Gastroesophageal sphincter (tissue), 4 donors: Measurements from ENCODE around the gene ACO1. TPM values are rescaled to one million over a fixed set of nuclear protein-coding genes. Genes with fewer than 3 reads are reported as not detected.

Experiments
- ATAC-seq: fragments of 150-250 bp; one replicate; pipeline ENCODE4 v1.9.1; 2016; ENCODE audit warnings: mild to moderate bottlenecking, moderate library complexity
- H3K27ac ChIP-seq, 4 donors: fragments of 200-600 bp; sonication (generic) in 3 of 4; 1 replicate in 3 of 4; 2 replicates in 1 of 4; pipeline ENCODE4 v1.5.1; 2016 to 2019
- H3K27me3 ChIP-seq: fragments of 200-600 bp; sonication (generic); one replicate; pipeline ENCODE4 v1.5.1; 2019
- H3K36me3 ChIP-seq, 2 donors: fragments of 200-600 bp; sonication (generic); one replicate each; pipeline ENCODE4 v1.5.1; 2019; ENCODE audit warnings: control low read depth in 1 of 2
- H3K4me1 ChIP-seq, 3 donors: fragments of 200-600 bp; sonication (generic); 1 replicate in 2 of 3; 2 replicates in 1 of 3; pipeline ENCODE4 v1.5.1; 2016 to 2019; ENCODE audit warnings: control low read depth in 2 of 3
- H3K4me3 ChIP-seq, 2 donors: fragments of 200-600 bp; sonication (generic); one replicate each; pipeline ENCODE4 v1.5.1; 2019; ENCODE audit warnings: mild to moderate bottlenecking in 1 of 2, moderate library complexity in 1 of 2
- H3K9me3 ChIP-seq, 3 donors: fragments of 200-600 bp; sonication (generic); one replicate each; pipeline ENCODE4 v1.5.1; 2017 to 2019; ENCODE audit warnings: control low read depth in 2 of 3
- CTCF ChIP-seq, 4 experiments: fragments of 200-600 bp in 2 of 4; fragments of 450-650 bp in 2 of 4; sonication (generic) in 1 of 4; IDR thresholded peaks; one replicate each; pipeline ENCODE4 v1.5.1; 2017 to 2019; ENCODE audit warnings: antibody characterized with exemption in 4 of 4, mild to moderate bottlenecking in 2 of 4, moderate library complexity in 2 of 4
- EP300 ChIP-seq: sonication (generic); formaldehyde crosslinking; IDR thresholded peaks from one replicate; pipeline ENCODE4 v1.6.1; 2017; ENCODE audit warnings: antibody characterized with exemption, mild to moderate bottlenecking
- POLR2A ChIP-seq, 2 donors: fragments of 450-650 bp; IDR thresholded peaks; one replicate each; pipeline ENCODE4 v1.6.1; 2017; ENCODE audit warnings: antibody characterized with exemption in 2 of 2, mild to moderate bottlenecking in 2 of 2, moderate library complexity in 1 of 2
- POLR2AphosphoS5 ChIP-seq: sonication (generic); formaldehyde crosslinking; IDR thresholded peaks from one replicate; pipeline ENCODE4 v1.6.1; 2017; ENCODE audit warnings: antibody characterized with exemption
- WGBS, 2 donors: methylation state at CpG; one replicate each; pipeline ENCODE4 v1.1.5; 2018; ENCODE audit warnings: low coverage in 1 of 2; 5-methylcytosine and 5-hydroxymethylcytosine counted together
- total RNA-seq, 4 donors: library from RNA; depleted of rRNA; stranded (reverse); fragments of >200 nt; gene quantifications; one replicate each; pipeline ENCODE4 v1.1.0, GENCODE V29; 2016

The ACO1 gene
- total RNA-seq, 4 donors from 2014 or later: 54.5 to 88.4 (median 80.2) TPM

- H3K4me3 ChIP-seq: no peak overlapping the region
- H3K27me3 ChIP-seq: no peaks in the 10 kb centered on the region
- no peak for TF ChIP-seq CTCF (IDR thresholded peaks at IDR 0.05)
- TF ChIP-seq POLR2AphosphoS5: no peak
- no peak for TF ChIP-seq POLR2A (IDR thresholded peaks at IDR 0.05)
- TF ChIP-seq EP300: no peak
- ATAC-seq: no peak
- no peak overlapping the region for H3K27ac ChIP-seq
- no peaks in the 10 kb centered on the region for H3K4me1 ChIP-seq
- 40 to 82% methylated on average over 1 to 6 of the region's 6 CpGs for WGBS, 2 donors
- H3K36me3 ChIP-seq: no peaks in the 10 kb centered on the region
- no peaks in the 10 kb centered on the region for H3K9me3 ChIP-seq
These were observed 39.8 kb upstream of the ACO1 start for GRCh38 chr9:32344551-32345182.

GRCh38 chr9:32345243-32345642 lies 39.2 kb upstream of the ACO1 start:
- no peak for ATAC-seq

GRCh38 chr9:32347571-32347970 lies 36.9 kb upstream of the ACO1 start:
- 47% methylated on average over 2 of the region's 2 CpGs; no CpG with 5 or more reads in 1 of the 2 donors for WGBS, 2 donors
- Histone ChIP-seq H3K4me1 (no peaks in the 10 kb centered on the region), H3K4me3 (no peak overlapping the region), H3K9me3 (no peaks in the 10 kb centered on the region), H3K27me3 (no peaks in the 10 kb centered on the region), H3K27ac (no peak overlapping the region), H3K36me3 (no peaks in the 10 kb centered on the region)
- TF ChIP-seq CTCF (IDR thresholded peaks at IDR 0.05) (no peak), POLR2AphosphoS5 (no peak), EP300 (no peak)
- no peak for ATAC-seq

More at GRCh38 chr9:32345243-32345642, 39.2 kb upstream of the ACO1 start:
- Histone ChIP-seq H3K36me3 (no peaks in the 10 kb centered on the region), H3K4me1 (no peaks in the 10 kb centered on the region), H3K4me3 (no peak overlapping the region), H3K27me3 (no peaks in the 10 kb centered on the region), H3K9me3 (no peaks in the 10 kb centered on the region), H3K27ac (no peak overlapping the region)
- WGBS, 2 donors: 44 to 77% methylated on average over 5 of the region's 5 CpGs
- no peak for TF ChIP-seq EP300
- TF ChIP-seq CTCF (IDR thresholded peaks at IDR 0.05): no peak
- no peak for TF ChIP-seq POLR2AphosphoS5
- TF ChIP-seq POLR2A (IDR thresholded peaks at IDR 0.05): no peak

GRCh38 chr9:32348106-32348695 lies 36.2 kb upstream of the ACO1 start:
- Histone ChIP-seq H3K36me3 (no peaks in the 10 kb centered on the region), H3K27ac (no peak overlapping the region), H3K9me3 (no peaks in the 10 kb centered on the region), H3K4me1 (no peaks in the 10 kb centered on the region), H3K4me3 (no peak overlapping the region), H3K27me3 (no peaks in the 10 kb centered on the region)
- ATAC-seq: no peak
- no peak for TF ChIP-seq CTCF (IDR thresholded peaks at IDR 0.05)
- TF ChIP-seq POLR2AphosphoS5: no peak
- no peak for TF ChIP-seq EP300
- WGBS, 2 donors: 35 to 51% methylated on average over 7 of the region's 7 CpGs

GRCh38 chr9:32349013-32349412 lies 35.4 kb upstream of the ACO1 start:
- Histone ChIP-seq H3K4me3 (no peak overlapping the region), H3K9me3 (no peaks in the 10 kb centered on the region), H3K4me1 (no peaks in the 10 kb centered on the region), H3K27ac (no peak overlapping the region), H3K27me3 (no peaks in the 10 kb centered on the region), H3K36me3 (no peaks in the 10 kb centered on the region)
- TF ChIP-seq CTCF (IDR thresholded peaks at IDR 0.05) (no peak), POLR2AphosphoS5 (no peak), POLR2A (IDR thresholded peaks at IDR 0.05) (no peak), EP300 (no peak)
- WGBS, 2 donors: 62 to 90% methylated on average over 3 of the region's 3 CpGs
- no peak for ATAC-seq
